Left lung (tissue), 10 donors: ENCODE data around the gene ZNF503. TPM values are rescaled to one million over a fixed set of nuclear protein-coding genes. Genes with fewer than 3 reads are reported as not detected.

Experiments
- ATAC-seq: fragments of 200-7000 bp; cut with Tn5 transposase; one replicate; pipeline ENCODE4 v1.9.1; 2020; ENCODE audit warnings: moderate library complexity
- DNase-seq, 4 donors: peaks; one replicate each; pipeline ENCODE4 v3.0.0-alpha.2; 2013 to 2020
- H3K27ac ChIP-seq, 2 donors: fragments of 200-600 bp; sonication (generic) in 1 of 2; one replicate each; pipeline versions ENCODE4 v1.5.0 to v1.8.0; 2020 to 2021
- H3K27me3 ChIP-seq, 2 donors: fragments of 200-600 bp; sonication (generic) in 1 of 2; one replicate each; pipeline versions ENCODE4 v1.5.0 to v1.8.0; 2020 to 2021
- H3K36me3 ChIP-seq, 2 donors: fragments of 200-600 bp; sonication (generic) in 1 of 2; one replicate each; pipeline versions ENCODE4 v1.5.0 to v1.8.0; 2020 to 2021
- H3K4me1 ChIP-seq, 2 donors: fragments of 200-600 bp; one replicate each; pipeline ENCODE4 v1.8.0; 2021
- H3K4me3 ChIP-seq, 2 donors: fragments of 200-600 bp; sonication (generic) in 1 of 2; one replicate each; pipeline versions ENCODE4 v1.5.0 to v1.8.0; 2020 to 2021; ENCODE audit warnings: mild to moderate bottlenecking in 1 of 2
- H3K9me3 ChIP-seq, 2 donors: fragments of 200-600 bp; sonication (generic) in 1 of 2; one replicate each; pipeline versions ENCODE4 v1.5.0 to v1.8.0; 2020 to 2021
- CTCF ChIP-seq, 2 donors: fragments of 200-600 bp; sonication (generic) in 1 of 2; IDR thresholded peaks; one replicate each; pipeline versions ENCODE4 v1.5.0 to v1.8.0; 2021; ENCODE audit warnings: antibody characterized with exemption in 2 of 2
- intact Hi-C, 2 donors: fragments of 100-400 bp; cut with DNase I; formaldehyde crosslinking; loops; one replicate each; pipeline versions ENCODE4 v1.11.2 to v1.14.2; 2022
- polyA plus RNA-seq, 6 donors: library from polyadenylated mRNA; unstranded; fragments of 120-200 nt; gene quantifications; one replicate each; pipeline ENCODE4 v1.2.1, GENCODE V29; 2013; ENCODE audit not compliant: insufficient read length in 6 of 6
- total RNA-seq, 2 donors: library from RNA; stranded (reverse); fragmentation: NEBNext Ultra II Directional; extraction: Animal tissue kit (Norgen Biotek cat#: 25700); gene quantifications; one replicate each; pipeline ENCODE4 v1.2.1, GENCODE V29; 2021
- donor health status: DM: no; HTN: yes; CAD: no.
- donor health status: DM: no; HTN: no; CAD: no.

Gene ZNF503
- total and polyA plus RNA-seq, 8 donors, result 32.7 to 71.4 (median 50.0) TPM

GRCh38 chr10:75437693-75438092 lies 36.1 kb upstream of the ZNF503 start:
- ATAC-seq (no peak), DNase-seq (no peak)
- Histone ChIP-seq H3K4me3 (no peak overlapping the region), H3K27ac (no peak overlapping the region), H3K27me3 (no peaks in the 10 kb centered on the region), H3K4me1 (peaks cover 0 to 26% of the 10 kb centered on the region in 2 donors), H3K36me3 (peaks cover 0 to 11% of the 10 kb centered on the region in 2 donors), H3K9me3 (peaks cover 0 to under 1% of the 10 kb centered on the region in 2 donors)
- no peak for TF ChIP-seq CTCF (IDR thresholded peaks at IDR 0.05)
- intact Hi-C loops, result no loop called here

- ATAC-seq, result no peak
- intact Hi-C loops, result no loop called here
- no peak for TF ChIP-seq CTCF (IDR thresholded peaks at IDR 0.05)
These were observed 35.3 kb upstream of the ZNF503 start for GRCh38 chr10:75436896-75437295.

GRCh38 chr10:75435291-75435690 lies 33.7 kb upstream of the ZNF503 start:
- H3K27ac ChIP-seq, result no peak overlapping the region
- no peaks in the 10 kb centered on the region for H3K27me3 ChIP-seq
- no peaks in the 10 kb centered on the region for H3K9me3 ChIP-seq
- H3K4me3 ChIP-seq, result no peak overlapping the region
- no peak for DNase-seq
- TF ChIP-seq CTCF (IDR thresholded peaks at IDR 0.05), result no peak
- intact Hi-C loops, result no loop called here
- H3K4me1 ChIP-seq, result peaks cover 12 to 45% of the 10 kb centered on the region in 2 donors
- ATAC-seq, result no peak
- H3K36me3 ChIP-seq, result peaks cover 0 to 11% of the 10 kb centered on the region in 2 donors

More at GRCh38 chr10:75436896-75437295, 35.3 kb upstream of the ZNF503 start:
- DNase-seq, result no peak
- no peaks in the 10 kb centered on the region for H3K9me3 ChIP-seq
- H3K36me3 ChIP-seq, result peaks cover 0 to 11% of the 10 kb centered on the region in 2 donors
- H3K4me1 ChIP-seq, result peaks cover 3 to 34% of the 10 kb centered on the region in 2 donors
- H3K4me3 ChIP-seq, result no peak overlapping the region
- no peaks in the 10 kb centered on the region for H3K27me3 ChIP-seq
- H3K27ac ChIP-seq, result no peak overlapping the region

GRCh38 chr10:75434291-75434690 lies 32.7 kb upstream of the ZNF503 start:
- H3K9me3 ChIP-seq, result no peaks in the 10 kb centered on the region
- H3K27ac ChIP-seq, result no peak overlapping the region
- peaks cover 0 to 4% of the 10 kb centered on the region in 2 donors for H3K36me3 ChIP-seq
- TF ChIP-seq CTCF (IDR thresholded peaks at IDR 0.05), result no peak
- intact Hi-C loops, result no loop called here
- ATAC-seq, result no peak
- no peak overlapping the region for H3K4me3 ChIP-seq
- H3K4me1 ChIP-seq, result peaks cover 17 to 55% of the 10 kb centered on the region in 2 donors
- H3K27me3 ChIP-seq, result no peaks in the 10 kb centered on the region
- no peak for DNase-seq

- ATAC-seq, result no peak
- no peaks in the 10 kb centered on the region for H3K36me3 ChIP-seq
- intact Hi-C loops, result no loop called here
These were observed 31.7 kb upstream of the ZNF503 start for GRCh38 chr10:75433216-75433615.

More at GRCh38 chr10:75433216-75433615, 31.7 kb upstream of the ZNF503 start:
- Histone ChIP-seq H3K9me3 (no peaks in the 10 kb centered on the region), H3K4me3 (no peak overlapping the region), H3K27me3 (no peaks in the 10 kb centered on the region), H3K27ac (no peak overlapping the region), H3K4me1 (peaks cover 17 to 66% of the 10 kb centered on the region in 2 donors)
- DNase-seq, result no peak
- TF ChIP-seq CTCF (IDR thresholded peaks at IDR 0.05), result no peak
